ENCODE results near the gene MYBPH. TPM values are rescaled to one million over a fixed set of nuclear protein-coding genes. Genes with fewer than 3 reads are reported as not detected.

Gene MYBPH
- total RNA-seq, 1 experiment from 2014 or later, result not detected

GRCh38 chr1:203176273-203177035 is 828 bp upstream of the MYBPH start:
- Histone ChIP-seq H3K36me3 (ENCODE audit: insufficient read depth, low read length, poor library complexity, severe bottlenecking) (no peaks in the 10 kb centered on the region), H3K4me1 (ENCODE audit: insufficient read depth, low read length, poor library complexity, severe bottlenecking) (peaks cover 5% of the 10 kb centered on the region), H3K9me3 (ENCODE audit: low read depth, low read length, poor library complexity, severe bottlenecking) (no peaks in the 10 kb centered on the region), H3K27me3 (replicated peaks; ENCODE audit: insufficient read depth, low read depth, low read length, poor library complexity) (no peaks in the 10 kb centered on the region), H3K4me3 (ENCODE audit: low read depth, low read length, poor library complexity, severe bottlenecking) (no peak overlapping the region), H3K27ac (ENCODE audit: low read depth, low read length, poor library complexity, severe bottlenecking) (no peak overlapping the region)
- ChIA-PET POLR2A (ENCODE audit: low non-redundant PET) (no interaction called here), CTCF (interaction anchor here (1.6 kb wide), 1 partner anchor 136 kb away, joined by 4 read pairs; no protein-coding TSS in a partner anchor)
- no peak for TF ChIP-seq EZH2 (IDR thresholded peaks at IDR 0.05; ENCODE audit: borderline replicate concordance, low read depth, low read length, poor library complexity, severe bottlenecking)
- TF ChIP-seq, protein P1, sequence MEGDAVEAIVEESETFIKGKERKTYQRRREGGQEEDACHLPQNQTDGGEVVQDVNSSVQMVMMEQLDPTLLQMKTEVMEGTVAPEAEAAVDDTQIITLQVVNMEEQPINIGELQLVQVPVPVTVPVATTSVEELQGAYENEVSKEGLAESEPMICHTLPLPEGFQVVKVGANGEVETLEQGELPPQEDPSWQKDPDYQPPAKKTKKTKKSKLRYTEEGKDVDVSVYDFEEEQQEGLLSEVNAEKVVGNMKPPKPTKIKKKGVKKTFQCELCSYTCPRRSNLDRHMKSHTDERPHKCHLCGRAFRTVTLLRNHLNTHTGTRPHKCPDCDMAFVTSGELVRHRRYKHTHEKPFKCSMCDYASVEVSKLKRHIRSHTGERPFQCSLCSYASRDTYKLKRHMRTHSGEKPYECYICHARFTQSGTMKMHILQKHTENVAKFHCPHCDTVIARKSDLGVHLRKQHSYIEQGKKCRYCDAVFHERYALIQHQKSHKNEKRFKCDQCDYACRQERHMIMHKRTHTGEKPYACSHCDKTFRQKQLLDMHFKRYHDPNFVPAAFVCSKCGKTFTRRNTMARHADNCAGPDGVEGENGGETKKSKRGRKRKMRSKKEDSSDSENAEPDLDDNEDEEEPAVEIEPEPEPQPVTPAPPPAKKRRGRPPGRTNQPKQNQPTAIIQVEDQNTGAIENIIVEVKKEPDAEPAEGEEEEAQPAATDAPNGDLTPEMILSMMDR (conservative IDR thresholded peaks at IDR 0.05; ENCODE audit: low read depth, low read length), result no peak
- no peak for DNase-seq (ENCODE audit: low spot score)
- no TSS peak for BruUV-seq (replicated peaks)
- intact Hi-C loops (cut with micrococcal nuclease; ENCODE audit: unreplicated experiment), result no loop called here

DNA sequence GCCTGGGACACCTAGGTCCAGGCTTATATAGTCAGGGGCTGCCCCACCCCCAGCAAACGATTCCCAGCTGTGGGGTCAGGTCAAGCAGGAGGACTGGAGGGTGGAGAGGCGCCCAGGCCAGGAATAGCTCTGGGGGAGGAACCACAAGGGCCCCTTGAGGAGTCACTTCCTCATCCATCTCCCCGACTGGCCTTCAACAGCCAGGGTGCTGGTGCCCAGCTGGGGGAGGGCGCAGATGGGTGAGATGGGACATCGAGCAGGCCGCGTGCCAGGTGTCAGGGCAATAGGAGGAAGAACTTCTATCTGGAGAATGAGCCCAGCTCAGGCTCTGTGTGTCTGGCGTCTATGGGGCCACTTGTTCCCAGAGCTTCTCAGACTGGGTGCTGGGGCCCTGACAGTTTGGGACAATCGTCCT is 208 bp upstream of the MYBPH start:
- Histone ChIP-seq H3K36me3 (ENCODE audit: insufficient read depth, low read length, poor library complexity, severe bottlenecking) (no peaks in the 10 kb centered on the region), H3K4me1 (ENCODE audit: insufficient read depth, low read length, poor library complexity, severe bottlenecking) (peaks cover 5% of the 10 kb centered on the region), H3K4me3 (ENCODE audit: low read depth, low read length, poor library complexity, severe bottlenecking) (no peak overlapping the region), H3K27me3 (replicated peaks; ENCODE audit: insufficient read depth, low read depth, low read length, poor library complexity) (no peaks in the 10 kb centered on the region), H3K9me3 (ENCODE audit: low read depth, low read length, poor library complexity, severe bottlenecking) (no peaks in the 10 kb centered on the region), H3K27ac (ENCODE audit: low read depth, low read length, poor library complexity, severe bottlenecking) (no peak overlapping the region)
- no peak for TF ChIP-seq EZH2 (IDR thresholded peaks at IDR 0.05; ENCODE audit: borderline replicate concordance, low read depth, low read length, poor library complexity, severe bottlenecking)
- TF ChIP-seq, protein P1 (conservative IDR thresholded peaks at IDR 0.05; ENCODE audit: low read depth, low read length), result no peak
- no TSS peak for BruUV-seq (replicated peaks)
- no peak for DNase-seq (ENCODE audit: low spot score)
- ChIA-PET POLR2A (ENCODE audit: low non-redundant PET) (no interaction called here), CTCF (interaction anchor here (1.6 kb wide), 1 partner anchor 135 kb away, joined by 4 read pairs; no protein-coding TSS in a partner anchor)
- intact Hi-C loops (cut with micrococcal nuclease; ENCODE audit: unreplicated experiment), result no loop called here

GRCh38 chr1:203174324-203174985 is 1.2 kb downstream of the MYBPH start:
- H3K9me3 ChIP-seq (ENCODE audit: low read depth, low read length, poor library complexity, severe bottlenecking), result no peaks in the 10 kb centered on the region
- DNase-seq (ENCODE audit: low spot score), result no peak
- CTCF ChIA-PET, result no interaction called here
- no peak overlapping the region for H3K27ac ChIP-seq (ENCODE audit: low read depth, low read length, poor library complexity, severe bottlenecking)
- POLR2A ChIA-PET (ENCODE audit: low non-redundant PET), result no interaction called here
- intact Hi-C loops (cut with micrococcal nuclease; ENCODE audit: unreplicated experiment), result loop anchor here (5.0 kb wide), 1 partner anchor 57 kb away; no protein-coding TSS in a partner anchor
- TF ChIP-seq EZH2 (IDR thresholded peaks at IDR 0.05; ENCODE audit: borderline replicate concordance, low read depth, low read length, poor library complexity, severe bottlenecking), result no peak
- TF ChIP-seq, protein P1 (conservative IDR thresholded peaks at IDR 0.05; ENCODE audit: low read depth, low read length), result no peak
- H3K4me1 ChIP-seq (ENCODE audit: insufficient read depth, low read length, poor library complexity, severe bottlenecking), result peaks cover 5% of the 10 kb centered on the region
- no peaks in the 10 kb centered on the region for H3K27me3 ChIP-seq (replicated peaks; ENCODE audit: insufficient read depth, low read depth, low read length, poor library complexity)
- BruUV-seq (replicated peaks), result no TSS peak
- no peak overlapping the region for H3K4me3 ChIP-seq (ENCODE audit: low read depth, low read length, poor library complexity, severe bottlenecking)
- no peaks in the 10 kb centered on the region for H3K36me3 ChIP-seq (ENCODE audit: insufficient read depth, low read length, poor library complexity, severe bottlenecking)
